HepG2 (cell line): ENCODE data around the gene TRAPPC12. TPM values are rescaled to one million over a fixed set of nuclear protein-coding genes. Genes with fewer than 3 reads are reported as not detected.

ENCODE experiments used
- BATF2 ChIP-seq: sonication (generic); formaldehyde crosslinking; IDR thresholded peaks from 2 replicates; pipeline ENCODE4 v1.8.0; 2022; ENCODE audit warnings: mild to moderate bottlenecking, missing genetic modification reagents, moderate library complexity
- CBX2 ChIP-seq, 2 experiments: fragments of 200-600 bp in 1 of 2; sonication (generic); formaldehyde crosslinking in 1 of 2; IDR thresholded peaks; 2 replicates each; pipeline versions ENCODE4 v1.7.0 to v1.8.1; 2018 to 2022; ENCODE audit warnings: low read depth in 2 of 2, low read length in 1 of 2, mild to moderate bottlenecking in 1 of 2, missing genetic modification reagents in 1 of 2
- CCDC6 ChIP-seq: sonication (generic); formaldehyde crosslinking; IDR thresholded peaks from 2 replicates; pipeline ENCODE4 v1.8.1; 2022; ENCODE audit warnings: mild to moderate bottlenecking, missing genetic modification reagents, moderate library complexity
- E2F2 ChIP-seq: sonication (generic); formaldehyde crosslinking; IDR thresholded peaks from 2 replicates; pipeline ENCODE4 v1.4.0; 2020; ENCODE audit warnings: missing genetic modification reagents, borderline replicate concordance
- FOXK2 ChIP-seq: fragments of 450-650 bp; IDR thresholded peaks from 2 replicates; pipeline ENCODE4 v1.6.1; 2016
- HOXA7 ChIP-seq: sonication (generic); formaldehyde crosslinking; IDR thresholded peaks from 2 replicates; pipeline ENCODE4 v1.8.1; 2022; ENCODE audit warnings: mild to moderate bottlenecking, missing genetic modification reagents, moderate library complexity
- NCOA5 ChIP-seq: sonication (generic); formaldehyde crosslinking; IDR thresholded peaks from 2 replicates; pipeline ENCODE4 v1.4.0; 2020; ENCODE audit warnings: missing genetic modification reagents
- NFATC3 ChIP-seq: sonication (generic); formaldehyde crosslinking; IDR thresholded peaks from 2 replicates; pipeline ENCODE4 v1.5.1; 2020; ENCODE audit warnings: mild to moderate bottlenecking, missing genetic modification reagents
- NFIB ChIP-seq: sonication (generic); formaldehyde crosslinking; IDR thresholded peaks from 2 replicates; pipeline ENCODE4 v1.9.0; 2021; ENCODE audit warnings: missing genetic modification reagents, mild to moderate bottlenecking, borderline replicate concordance
- SOX13 ChIP-seq, 3 experiments: fragments of 450-650 bp in 1 of 3; sonication (generic) in 1 of 3; formaldehyde crosslinking in 1 of 3; IDR thresholded peaks in 2 of 3; conservative IDR thresholded peaks in 1 of 3; 2 replicates each; pipeline versions ENCODE4 v1.5.0 to v1.6.1; 2016 to 2020; ENCODE audit warnings: antibody characterized with exemption in 1 of 3, mild to moderate bottlenecking in 1 of 3, missing compliant biosample characterization in 1 of 3, missing genetic modification reagents in 1 of 3, moderate library complexity in 1 of 3
- TCF12 ChIP-seq, 2 experiments: fragments of 450-650 bp in 1 of 2; sonication (generic) in 1 of 2; formaldehyde crosslinking in 1 of 2; IDR thresholded peaks; 2 replicates each; pipeline versions ENCODE4 v1.6.1 to v1.8.0; 2017 to 2022; ENCODE audit warnings: antibody characterized with exemption in 1 of 2, mild to moderate bottlenecking in 1 of 2, missing genetic modification reagents in 1 of 2, moderate library complexity in 1 of 2
- TERF1 ChIP-seq: sonication (generic); formaldehyde crosslinking; IDR thresholded peaks from 2 replicates; pipeline ENCODE4 v1.8.0; 2022; ENCODE audit warnings: mild to moderate bottlenecking, missing genetic modification reagents, moderate library complexity
- ZBTB14 ChIP-seq: sonication (generic); formaldehyde crosslinking; IDR thresholded peaks from 2 replicates; pipeline ENCODE4 v1.4.0; 2020; ENCODE audit warnings: missing genetic modification reagents
- ZNF180 ChIP-seq: sonication (generic); formaldehyde crosslinking; IDR thresholded peaks from 2 replicates; pipeline ENCODE4 v1.4.0; 2020; ENCODE audit warnings: low read depth, missing genetic modification reagents, borderline replicate concordance
- ZNF224 ChIP-seq: sonication (generic); formaldehyde crosslinking; IDR thresholded peaks from 2 replicates; pipeline ENCODE4 v1.5.0; 2020; ENCODE audit warnings: mild to moderate bottlenecking, missing genetic modification reagents
- ZNF337 ChIP-seq: sonication (generic); formaldehyde crosslinking; IDR thresholded peaks from 2 replicates; pipeline ENCODE4 v1.5.1; 2020; ENCODE audit warnings: missing genetic modification reagents, low read depth, mild to moderate bottlenecking, borderline replicate concordance
- ZNF550 ChIP-seq: sonication (generic); formaldehyde crosslinking; IDR thresholded peaks from 2 replicates; pipeline ENCODE4 v1.4.0; 2020; ENCODE audit warnings: mild to moderate bottlenecking, missing genetic modification reagents, borderline replicate concordance
- ZNF562 ChIP-seq: sonication (generic); formaldehyde crosslinking; IDR thresholded peaks from 2 replicates; pipeline ENCODE4 v1.8.0; 2022; ENCODE audit warnings: missing genetic modification reagents, borderline replicate concordance
- ZNF605 ChIP-seq: sonication (generic); formaldehyde crosslinking; IDR thresholded peaks from 2 replicates; pipeline ENCODE4 v1.8.0; 2022; ENCODE audit warnings: mild to moderate bottlenecking, missing genetic modification reagents
- ZNF687 ChIP-seq: sonication (generic); formaldehyde crosslinking; IDR thresholded peaks from 2 replicates; pipeline ENCODE4 v1.5.1; 2020; ENCODE audit warnings: mild to moderate bottlenecking, missing genetic modification reagents, moderate library complexity
- ZNF839 ChIP-seq: sonication (generic); formaldehyde crosslinking; IDR thresholded peaks from 2 replicates; pipeline ENCODE4 v1.4.0; 2020; ENCODE audit warnings: missing genetic modification reagents, mild to moderate bottlenecking, borderline replicate concordance
- polyA plus RNA-seq, 8 experiments: library from polyadenylated mRNA; depleted of rRNA in 3 of 8; stranded (reverse) in 7 of 8; unstranded in 1 of 8; fragments of >200 nt; fragmentation: Illumina TruSeq in 4 of 8; extraction: Trizol in 4 of 8; gene quantifications; 2 replicates each; pipeline versions ENCODE4 v1.2.1 to v1.2.3, GENCODE V29; 2011 to 2016; ENCODE audit warnings: low read depth in 4 of 8, missing spikeins in 1 of 8, mixed read lengths in 1 of 8; ENCODE audit not compliant: insufficient read depth in 1 of 8
- total RNA-seq, 5 experiments: library from RNA; depleted of rRNA; stranded (reverse); fragments of >200 nt; fragmentation: Illumina TruSeq; extraction: Trizol; gene quantifications; 2 replicates each; pipeline ENCODE4 v1.2.3, GENCODE V29; 2016; ENCODE audit warnings: low read depth in 1 of 5

TRAPPC12 gene
- total and polyA plus RNA-seq, 2 of the 13 experiments (the other 11 are each of a cell fraction or from before 2014, with no cell fraction given) = 46.4 to 97.7 TPM

- TF ChIP-seq BATF2 (CRISPR knock-in tag) = no peak
- TF ChIP-seq NFIB (CRISPR knock-in tag) = no peak
- TF ChIP-seq ZNF687 (CRISPR knock-in tag) = no peak
- no peak for TF ChIP-seq SOX13 (IDR thresholded peaks at IDR 0.05)
- no peak for TF ChIP-seq SOX13 (CRISPR knock-in tag; conservative IDR thresholded peaks at IDR 0.05 in 1 of 2, IDR thresholded peaks at IDR 0.05 in 1 of 2)
- TF ChIP-seq ZBTB14 (CRISPR knock-in tag) = no peak
- 0 out of 2 replicates have a peak, but pooled peaks have one; percentile 15 for TF ChIP-seq CCDC6 (CRISPR knock-in tag)
- TF ChIP-seq ZNF605 = no peak
- no peak for TF ChIP-seq ZNF180
- no peak for TF ChIP-seq HOXA7 (CRISPR knock-in tag)
- TF ChIP-seq NFATC3 (CRISPR knock-in tag) = no peak
- TF ChIP-seq TCF12 (IDR thresholded peaks at IDR 0.05) = no peak
- TF ChIP-seq TCF12 (CRISPR knock-in tag; IDR thresholded peaks at IDR 0.05) = no peak
- TF ChIP-seq ZNF337 (CRISPR knock-in tag) = no peak
- TF ChIP-seq E2F2 = no peak
- no peak for TF ChIP-seq ZNF224 (CRISPR knock-in tag)
- TF ChIP-seq FOXK2 = no peak
- TF ChIP-seq ZNF562 (CRISPR knock-in tag) = no peak
- no peak for TF ChIP-seq CBX2 (IDR thresholded peaks at IDR 0.05; ENCODE audit: low read depth, low read length)
- no peak for TF ChIP-seq CBX2 (CRISPR knock-in tag; IDR thresholded peaks at IDR 0.05; ENCODE audit: low read depth)
- TF ChIP-seq NCOA5 = no peak
- TF ChIP-seq TERF1 (CRISPR knock-in tag) = no peak
- TF ChIP-seq ZNF550 = 0 out of 2 replicates have a peak, but pooled peaks have one; percentile 23
- TF ChIP-seq ZNF839 (CRISPR knock-in tag) = no peak
Measured at GRCh38 chr2:3377279-3377611, 2.2 kb upstream of the TRAPPC12 start (continued).
